Mammary epithelial cell (primary cell): ENCODE results near the gene MBD3.
"Not testable (repeated sequence)": the region's sequence is repeated elsewhere in the genome, so short reads cannot be mapped to it uniquely, and the experiment has no call there.

ENCODE experiments used
- EZH2 ChIP-seq: IDR thresholded peaks from 2 replicates; pipeline ENCODE4 v1.6.1; 2012; ENCODE audit warnings: low read length, inconsistent platforms, borderline replicate concordance
- TF ChIP-seq, protein P1 (sequence below), 2 donors: IDR thresholded peaks in 1 of 2; conservative IDR thresholded peaks in 1 of 2; 2 replicates each; pipeline ENCODE4 v1.5.1; 2011 to 2012; ENCODE audit warnings: inconsistent platforms in 2 of 2, low read length in 2 of 2, mild to moderate bottlenecking in 2 of 2, control low read depth in 1 of 2, low read depth in 1 of 2; ENCODE audit not compliant: insufficient read depth in 1 of 2; ENCODE audit errors: extremely low read depth in 1 of 2

DNA sequence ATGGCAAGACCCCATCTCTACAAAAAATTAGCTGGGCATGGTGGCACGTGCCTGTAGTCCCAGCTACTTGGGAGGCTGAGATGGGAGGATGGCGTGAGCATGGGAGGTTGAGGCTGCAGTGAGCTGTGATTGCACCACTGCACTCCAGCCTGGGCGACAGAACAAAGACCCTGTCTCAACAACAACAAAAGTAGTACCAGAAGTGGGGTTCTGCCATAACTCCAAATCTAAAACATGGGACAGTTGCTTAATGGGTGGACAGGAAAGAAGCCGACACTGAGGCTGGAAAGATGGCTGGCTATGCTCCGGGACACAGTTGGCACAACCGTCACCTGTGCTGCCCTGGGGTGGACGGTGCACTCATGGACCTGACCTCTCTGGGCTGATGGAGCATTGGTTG lies 57.0 kb downstream of the MBD3 start:
- not testable (repeated sequence) for TF ChIP-seq EZH2
- TF ChIP-seq, protein P1, sequence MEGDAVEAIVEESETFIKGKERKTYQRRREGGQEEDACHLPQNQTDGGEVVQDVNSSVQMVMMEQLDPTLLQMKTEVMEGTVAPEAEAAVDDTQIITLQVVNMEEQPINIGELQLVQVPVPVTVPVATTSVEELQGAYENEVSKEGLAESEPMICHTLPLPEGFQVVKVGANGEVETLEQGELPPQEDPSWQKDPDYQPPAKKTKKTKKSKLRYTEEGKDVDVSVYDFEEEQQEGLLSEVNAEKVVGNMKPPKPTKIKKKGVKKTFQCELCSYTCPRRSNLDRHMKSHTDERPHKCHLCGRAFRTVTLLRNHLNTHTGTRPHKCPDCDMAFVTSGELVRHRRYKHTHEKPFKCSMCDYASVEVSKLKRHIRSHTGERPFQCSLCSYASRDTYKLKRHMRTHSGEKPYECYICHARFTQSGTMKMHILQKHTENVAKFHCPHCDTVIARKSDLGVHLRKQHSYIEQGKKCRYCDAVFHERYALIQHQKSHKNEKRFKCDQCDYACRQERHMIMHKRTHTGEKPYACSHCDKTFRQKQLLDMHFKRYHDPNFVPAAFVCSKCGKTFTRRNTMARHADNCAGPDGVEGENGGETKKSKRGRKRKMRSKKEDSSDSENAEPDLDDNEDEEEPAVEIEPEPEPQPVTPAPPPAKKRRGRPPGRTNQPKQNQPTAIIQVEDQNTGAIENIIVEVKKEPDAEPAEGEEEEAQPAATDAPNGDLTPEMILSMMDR (conservative IDR thresholded peaks at IDR 0.05 in 1 of 2, IDR thresholded peaks at IDR 0.05 in 1 of 2; ENCODE audit: extremely low read depth in 1 of 2, insufficient read depth in 1 of 2, low read depth in 1 of 2, low read length in 2 of 2), result not testable (repeated sequence)
